OCI-LY1 (cell line): ENCODE data around the gene SLAMF6.

Experiments
- H2AFZ ChIP-seq: fragments of 200-600 bp; sonication (generic), shearing (Covaris generic); 2 replicates; pipeline ENCODE4 v1.6.0; 2014; ENCODE audit warnings: antibody characterized with exemption, mild to moderate bottlenecking, low read length
- H3F3A ChIP-seq: fragments of 200-600 bp; sonication (generic), shearing (Covaris generic); 2 replicates; pipeline ENCODE4 v1.6.0; 2014; ENCODE audit warnings: mild to moderate bottlenecking, antibody characterized with exemption, low read length, moderate library complexity; ENCODE audit not compliant: insufficient read depth
- H3K27ac ChIP-seq: fragments of 200-600 bp; sonication (generic); 2 replicates; pipeline ENCODE4 v1.5.1; 2014; ENCODE audit warnings: low read length, mixed run types, mild to moderate bottlenecking, low read depth; ENCODE audit not compliant: poor library complexity, severe bottlenecking
- H3K27me3 ChIP-seq: fragments of 200-600 bp; sonication (generic); 2 replicates; pipeline ENCODE4 v1.6.0; 2014; ENCODE audit warnings: antibody characterized with exemption, mild to moderate bottlenecking, low read length, moderate library complexity; ENCODE audit not compliant: insufficient read depth
- H3K36me3 ChIP-seq: fragments of 200-600 bp; sonication (generic); 2 replicates; pipeline ENCODE4 v1.6.1; 2014; ENCODE audit warnings: mild to moderate bottlenecking, antibody characterized with exemption, low read length, moderate library complexity, mixed read lengths; ENCODE audit not compliant: insufficient read depth
- H3K4me1 ChIP-seq: fragments of 200-600 bp; sonication (generic); 2 replicates; pipeline ENCODE4 v1.5.1; 2014; ENCODE audit warnings: mild to moderate bottlenecking, low read length, moderate library complexity; ENCODE audit not compliant: insufficient read depth, severe bottlenecking
- H3K4me2 ChIP-seq: fragments of 200-600 bp; sonication (generic), shearing (Covaris generic); 2 replicates; pipeline ENCODE4 v1.6.1; 2014; ENCODE audit warnings: low read length
- H3K4me3 ChIP-seq: fragments of 200-600 bp; sonication (generic); 2 replicates; pipeline ENCODE4 v1.5.1; 2014; ENCODE audit warnings: low read length, low read depth, mild to moderate bottlenecking, mixed read lengths; ENCODE audit not compliant: poor library complexity, severe bottlenecking
- H3K79me2 ChIP-seq: fragments of 200-600 bp; shearing (Covaris generic); 2 replicates; pipeline ENCODE4 v1.6.1; 2016; ENCODE audit warnings: mixed run types, low read length, mixed read lengths; ENCODE audit not compliant: insufficient read depth
- H3K9ac ChIP-seq: fragments of 200-600 bp; sonication (generic), shearing (Covaris generic); 2 replicates; pipeline ENCODE4 v1.6.1; 2014; ENCODE audit warnings: mild to moderate bottlenecking, low read length, mixed read lengths
- H3K9me2 ChIP-seq: fragments of 200-600 bp; sonication (generic), shearing (Covaris generic); 2 replicates; pipeline ENCODE4 v1.6.1; 2014; ENCODE audit warnings: low read depth, mild to moderate bottlenecking, low read length, mixed read lengths
- H3K9me3 ChIP-seq: fragments of 200-600 bp; shearing (Covaris generic); 2 replicates; pipeline ENCODE4 v1.6.1; 2014; ENCODE audit warnings: low read length, mixed read lengths
- H4K20me1 ChIP-seq: fragments of 200-600 bp; sonication (generic), shearing (Covaris generic); 2 replicates; pipeline ENCODE4 v1.6.0; 2016; ENCODE audit warnings: mild to moderate bottlenecking, low read length; ENCODE audit not compliant: insufficient read depth
- CTCF ChIP-seq: fragments of 200-600 bp; sonication (generic), shearing (Covaris generic); IDR thresholded peaks from 2 replicates; pipeline ENCODE4 v1.5.1; 2017; ENCODE audit warnings: mild to moderate bottlenecking, antibody characterized with exemption, low read length, moderate library complexity, mixed read lengths
- EZH2 ChIP-seq: fragments of 200-600 bp; sonication (generic), shearing (Covaris generic); IDR thresholded peaks from 2 replicates; pipeline ENCODE4 v1.8.0; 2017; ENCODE audit warnings: borderline replicate concordance, mixed run types, mild to moderate bottlenecking, antibody characterized with exemption, low read length, moderate library complexity, mixed read lengths

The SLAMF6 gene

GRCh38 chr1:160522622-160523345, at the start of gene SLAMF6:
Gene SLAMF6, minus strand, starts transcription at chr1:160523255. Its CDS starts 63 bp downstream, at chr1:160523192.
- H2AFZ ChIP-seq: peak within 1 kb of the TSS; percentile 91
- peaks cover 16% of the 10 kb centered on the region for H3K36me3 ChIP-seq
- H3K4me3 ChIP-seq: peak within 1 kb of the TSS; percentile 86
- TF ChIP-seq CTCF: no peak
- TF ChIP-seq EZH2: no peak
- H3F3A ChIP-seq: no peaks in the 10 kb centered on the region
- H3K4me1 ChIP-seq: peaks cover 42% of the 10 kb centered on the region
- no peaks in the 10 kb centered on the region for H4K20me1 ChIP-seq
- H3K9ac ChIP-seq: peak within 1 kb of the TSS; percentile 92
- H3K9me2 ChIP-seq: no peaks in the 10 kb centered on the region
- no peaks in the 10 kb centered on the region; the same call in 1 of the 2 replicates for H3K9me3 ChIP-seq
- no peaks in the 10 kb centered on the region for H3K27me3 ChIP-seq
- H3K4me2 ChIP-seq: peak within 1 kb of the TSS; percentile 88
- H3K79me2 ChIP-seq: peaks cover 44% of the 10 kb centered on the region
- H3K27ac ChIP-seq: peak within 1 kb of the TSS; percentile 97

GRCh38 chr1:160570840-160571239, 47.8 kb upstream of the SLAMF6 start:
- Histone ChIP-seq H4K20me1 (no peaks in the 10 kb centered on the region), H3K27me3 (no peaks in the 10 kb centered on the region), H3K36me3 (no peaks in the 10 kb centered on the region), H3F3A (no peaks in the 10 kb centered on the region), H3K9ac (no peak overlapping the region), H2AFZ (no peak overlapping the region), H3K27ac (no peak overlapping the region), H3K4me1 (peaks cover 44% of the 10 kb centered on the region), H3K9me3 (no peaks in the 10 kb centered on the region), H3K79me2 (no peaks in the 10 kb centered on the region), H3K4me2 (no peak overlapping the region), H3K4me3 (no peak overlapping the region), H3K9me2 (no peaks in the 10 kb centered on the region)
- TF ChIP-seq EZH2 (no peak), CTCF (no peak)

- no peak overlapping the region for H3K4me2 ChIP-seq
- H3K27me3 ChIP-seq: no peaks in the 10 kb centered on the region
- TF ChIP-seq CTCF (no peak), EZH2 (no peak)
- no peaks in the 10 kb centered on the region for H3K9me2 ChIP-seq
- H3K27ac ChIP-seq: no peak overlapping the region
- H4K20me1 ChIP-seq: no peaks in the 10 kb centered on the region
- H3K79me2 ChIP-seq: no peaks in the 10 kb centered on the region
- H3F3A ChIP-seq: no peaks in the 10 kb centered on the region
- peaks cover 34% of the 10 kb centered on the region for H3K4me1 ChIP-seq
- no peaks in the 10 kb centered on the region for H3K9me3 ChIP-seq
- H3K36me3 ChIP-seq: peaks cover 1% of the 10 kb centered on the region; the same call in 1 of the 2 replicates
- no peak overlapping the region for H3K4me3 ChIP-seq
- H2AFZ ChIP-seq: no peak overlapping the region
- no peak overlapping the region for H3K9ac ChIP-seq
These were observed 46.8 kb upstream of the SLAMF6 start for GRCh38 chr1:160569806-160570205.
